ENCODE measurements around the gene CCL1.

CCL1 gene

DNA sequence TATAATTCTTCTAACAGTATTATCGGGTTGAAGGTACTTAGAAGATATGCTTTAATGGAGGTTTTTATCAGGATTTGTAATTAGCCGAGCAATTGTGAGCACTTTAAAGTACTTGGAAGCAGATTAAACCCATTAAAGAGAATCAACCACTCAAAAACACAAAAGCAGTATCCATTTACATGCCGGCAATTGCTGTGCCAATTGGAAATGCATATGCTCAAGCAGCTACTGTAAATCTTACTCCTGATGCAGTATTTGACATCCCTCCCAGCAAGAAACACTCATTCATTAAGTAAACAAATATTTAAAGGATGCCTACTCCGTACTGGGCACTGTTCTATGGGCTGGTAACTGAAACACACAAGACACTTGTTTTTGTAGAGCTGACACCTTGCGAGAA, 11.4 kb upstream of the CCL1 start:
- H3K4me3 ChIP-seq (ENCODE audit: low read depth, low read length): no peak overlapping the region
- TF ChIP-seq, protein P1, sequence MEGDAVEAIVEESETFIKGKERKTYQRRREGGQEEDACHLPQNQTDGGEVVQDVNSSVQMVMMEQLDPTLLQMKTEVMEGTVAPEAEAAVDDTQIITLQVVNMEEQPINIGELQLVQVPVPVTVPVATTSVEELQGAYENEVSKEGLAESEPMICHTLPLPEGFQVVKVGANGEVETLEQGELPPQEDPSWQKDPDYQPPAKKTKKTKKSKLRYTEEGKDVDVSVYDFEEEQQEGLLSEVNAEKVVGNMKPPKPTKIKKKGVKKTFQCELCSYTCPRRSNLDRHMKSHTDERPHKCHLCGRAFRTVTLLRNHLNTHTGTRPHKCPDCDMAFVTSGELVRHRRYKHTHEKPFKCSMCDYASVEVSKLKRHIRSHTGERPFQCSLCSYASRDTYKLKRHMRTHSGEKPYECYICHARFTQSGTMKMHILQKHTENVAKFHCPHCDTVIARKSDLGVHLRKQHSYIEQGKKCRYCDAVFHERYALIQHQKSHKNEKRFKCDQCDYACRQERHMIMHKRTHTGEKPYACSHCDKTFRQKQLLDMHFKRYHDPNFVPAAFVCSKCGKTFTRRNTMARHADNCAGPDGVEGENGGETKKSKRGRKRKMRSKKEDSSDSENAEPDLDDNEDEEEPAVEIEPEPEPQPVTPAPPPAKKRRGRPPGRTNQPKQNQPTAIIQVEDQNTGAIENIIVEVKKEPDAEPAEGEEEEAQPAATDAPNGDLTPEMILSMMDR (IDR thresholded peaks at IDR 0.05; ENCODE audit: borderline replicate concordance, insufficient read depth, low read depth, low read length): no peak

DNA sequence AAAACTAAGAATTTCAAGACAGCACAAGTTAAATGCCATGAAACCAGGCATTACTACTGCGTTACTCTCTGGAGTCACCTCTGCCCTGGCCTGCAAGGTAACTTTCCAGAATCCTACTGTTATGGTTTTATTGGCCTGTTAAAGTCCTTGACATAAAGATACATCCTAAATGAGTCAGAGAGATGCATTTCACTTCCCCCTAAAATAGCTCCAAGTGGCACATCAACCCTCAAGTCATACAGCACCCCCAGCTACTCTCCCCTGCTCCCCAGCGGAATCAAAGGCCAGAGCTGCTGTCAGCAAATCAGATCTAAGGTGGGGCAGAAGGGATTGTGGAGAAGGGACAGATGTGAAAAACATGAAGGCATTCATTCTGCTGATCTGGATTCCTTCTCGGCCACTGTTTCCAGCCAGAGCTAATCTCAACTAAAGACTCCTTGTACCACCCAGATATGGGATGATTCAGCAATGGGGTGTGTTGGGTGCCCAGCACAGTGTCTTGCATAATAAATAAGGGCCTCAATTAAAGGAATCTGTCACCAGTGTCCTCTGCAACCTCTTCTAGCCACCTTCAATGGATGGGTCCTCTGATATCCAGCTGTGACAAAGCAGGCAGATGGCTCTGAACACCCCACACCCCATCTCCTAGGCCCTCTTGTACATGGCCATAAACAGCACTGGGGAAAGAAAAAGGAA, 8.5 kb upstream of the CCL1 start:
- TF ChIP-seq, protein P1 (IDR thresholded peaks at IDR 0.05; ENCODE audit: borderline replicate concordance, insufficient read depth, low read depth, low read length): no peak
- no peak overlapping the region for H3K4me3 ChIP-seq (ENCODE audit: low read depth, low read length)

DNA sequence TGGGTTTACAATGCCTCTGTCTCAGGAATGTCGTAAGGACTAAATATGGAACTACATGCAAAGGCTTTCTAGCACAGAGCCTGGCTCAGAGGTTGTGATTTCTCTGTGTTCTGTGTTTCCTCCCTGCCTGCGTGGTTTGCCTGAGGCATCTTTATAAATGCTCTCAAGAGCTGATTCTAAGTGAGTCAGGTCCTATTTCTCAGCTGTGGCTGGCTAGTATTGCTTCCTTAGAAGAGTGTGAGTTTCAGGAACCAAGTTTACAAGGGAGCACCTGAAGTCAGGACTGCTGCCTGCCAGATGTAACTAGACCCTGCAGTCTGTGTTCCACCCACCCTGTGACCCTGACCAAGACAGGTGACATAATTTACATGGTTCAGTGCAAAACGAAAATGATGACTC, 8.0 kb upstream of the CCL1 start:
- H3K4me3 ChIP-seq (ENCODE audit: low read depth, low read length): no peak overlapping the region
- TF ChIP-seq, protein P1 (IDR thresholded peaks at IDR 0.05; ENCODE audit: borderline replicate concordance, insufficient read depth, low read depth, low read length): no peak

DNA sequence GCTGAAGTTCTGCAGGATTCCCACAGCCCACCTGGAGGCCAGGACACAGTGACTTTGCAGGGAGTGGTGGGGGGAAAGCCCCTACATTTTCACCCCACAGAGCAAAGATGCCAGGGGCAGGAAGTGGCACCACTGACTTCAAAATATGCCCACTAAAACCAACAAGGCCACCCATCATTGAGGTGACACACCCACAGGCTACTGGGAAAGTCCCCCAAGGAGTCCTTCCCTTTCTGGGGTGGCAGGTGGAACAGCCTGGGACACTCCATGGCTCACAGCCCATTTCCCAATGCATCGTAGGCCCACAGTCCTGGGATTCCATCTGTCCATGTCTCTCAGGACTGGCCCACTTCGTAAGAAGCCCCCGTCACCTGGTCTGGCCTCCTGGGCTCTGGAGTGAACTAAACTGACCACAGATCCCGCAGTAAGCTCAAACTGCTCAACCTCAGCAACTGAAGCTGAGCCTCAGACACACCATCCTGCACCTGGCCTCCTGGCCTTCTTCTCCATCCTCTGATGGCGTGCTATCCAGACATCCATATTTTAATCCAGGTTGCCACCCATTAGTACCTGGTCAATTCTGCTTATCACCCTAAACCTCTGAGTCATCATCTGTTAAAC, 7.5 kb upstream of the CCL1 start:
- TF ChIP-seq, protein P1 (IDR thresholded peaks at IDR 0.05; ENCODE audit: borderline replicate concordance, insufficient read depth, low read depth, low read length): no peak
- H3K4me3 ChIP-seq (ENCODE audit: low read depth, low read length): no peak overlapping the region

DNA sequence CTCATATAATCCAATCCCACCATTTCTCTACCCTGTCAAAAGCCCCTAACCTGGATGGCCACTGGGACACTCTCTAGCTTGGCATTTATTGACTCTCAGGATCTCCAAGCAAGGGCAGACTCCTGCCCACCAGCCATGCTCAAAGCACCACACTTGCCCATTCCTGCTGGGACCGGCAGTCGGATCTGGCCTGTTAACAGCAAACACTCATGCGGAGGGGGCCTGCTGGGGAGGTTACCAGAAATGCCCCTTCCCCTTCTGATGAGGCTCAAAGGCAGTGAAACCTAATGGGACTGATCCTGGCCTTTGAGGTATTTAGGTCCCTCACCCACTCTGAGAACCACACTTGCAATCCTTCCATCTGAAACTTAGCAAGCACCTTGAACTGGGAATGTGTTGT, 6.5 kb upstream of the CCL1 start:
- TF ChIP-seq, protein P1 (IDR thresholded peaks at IDR 0.05; ENCODE audit: borderline replicate concordance, insufficient read depth, low read depth, low read length): no peak
- no peak overlapping the region for H3K4me3 ChIP-seq (ENCODE audit: low read depth, low read length)

DNA sequence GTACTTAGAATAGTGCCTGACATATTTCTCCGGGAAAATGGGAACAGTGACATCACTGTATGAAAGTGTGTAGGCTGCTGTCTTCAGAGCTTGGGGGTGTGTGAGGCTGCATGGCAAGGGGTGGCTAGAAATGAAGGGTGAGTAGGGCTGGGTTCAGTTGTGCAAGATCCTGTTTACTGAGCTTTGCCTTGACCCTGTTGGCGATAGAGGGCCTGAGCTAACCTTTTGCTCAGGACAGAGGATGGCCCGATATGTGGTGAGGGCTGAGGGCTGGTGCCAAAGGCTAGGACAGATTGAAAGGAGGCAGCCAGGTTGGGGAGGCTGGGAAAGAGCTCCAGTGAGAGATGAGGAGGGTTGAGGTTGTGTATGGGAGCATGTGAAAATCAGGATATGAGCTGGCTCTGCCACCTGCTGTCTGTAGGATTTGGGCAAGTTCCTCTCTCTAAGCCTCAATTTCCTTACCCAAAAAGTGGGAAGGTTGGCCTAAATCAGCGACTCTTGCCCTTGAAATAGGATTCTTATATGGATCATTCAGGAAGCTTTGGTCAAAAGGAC, 6.0 kb upstream of the CCL1 start:
- TF ChIP-seq, protein P1 (IDR thresholded peaks at IDR 0.05; ENCODE audit: borderline replicate concordance, insufficient read depth, low read depth, low read length): no peak
- no peak overlapping the region for H3K4me3 ChIP-seq (ENCODE audit: low read depth, low read length)

Measured in GM12875 (cell line).